Measurements from ENCODE around the gene RGL2. TPM values are rescaled to one million over a fixed set of nuclear protein-coding genes. Genes with fewer than 3 reads are reported as not detected.

The RGL2 gene
- polyA plus RNA-seq, 1 donor from 2014 or later: 120 TPM

DNA sequence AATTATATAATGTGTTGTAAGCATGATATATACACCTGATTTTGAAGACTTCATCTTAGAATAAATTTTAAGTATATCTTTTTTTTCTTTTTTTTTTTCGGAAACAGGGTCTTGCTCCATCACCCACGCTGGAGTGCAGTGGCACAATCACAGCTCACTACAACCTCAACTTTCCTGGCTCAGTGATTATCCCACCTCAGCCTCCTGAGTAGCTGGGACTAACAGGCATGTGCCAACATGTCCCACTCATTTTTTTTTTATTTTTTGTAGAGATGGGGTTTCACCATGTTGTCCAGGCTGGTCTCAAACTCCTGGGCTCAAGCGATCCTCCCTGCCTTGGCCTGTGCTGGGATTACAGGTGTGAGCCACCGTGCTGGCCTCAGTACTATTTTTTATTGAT lies 44.2 kb downstream of the RGL2 start:
- Histone ChIP-seq H3K4me2 (ENCODE audit: low read length) (no peak overlapping the region), H3K9ac (ENCODE audit: low read length) (no peak overlapping the region), H3K27ac (ENCODE audit: low read length) (no peak overlapping the region), H3F3A (ENCODE audit: insufficient read depth, low read length, poor library complexity, severe bottlenecking) (no peaks in the 10 kb centered on the region), H3K9me3 (ENCODE audit: low read length) (no peaks in the 10 kb centered on the region), H3K36me3 (ENCODE audit: insufficient read depth, low read length) (no peaks in the 10 kb centered on the region), H3K79me2 (replicated peaks; ENCODE audit: insufficient read depth, low read length) (no peaks in the 10 kb centered on the region), H3K4me3 (ENCODE audit: low read length) (no peak overlapping the region), H4K20me1 (ENCODE audit: insufficient read depth) (no peaks in the 10 kb centered on the region), H3K9me2 (ENCODE audit: insufficient read depth, low read length) (no peaks in the 10 kb centered on the region), H3K27me3 (ENCODE audit: insufficient read depth, low read depth, low read length) (no peaks in the 10 kb centered on the region), H2AFZ (ENCODE audit: low read depth, low read length) (no peak overlapping the region)
- no peak for TF ChIP-seq EZH2 (IDR thresholded peaks at IDR 0.05; ENCODE audit: borderline replicate concordance, insufficient read depth, low read length, poor library complexity, severe bottlenecking)
- TF ChIP-seq, protein P1, sequence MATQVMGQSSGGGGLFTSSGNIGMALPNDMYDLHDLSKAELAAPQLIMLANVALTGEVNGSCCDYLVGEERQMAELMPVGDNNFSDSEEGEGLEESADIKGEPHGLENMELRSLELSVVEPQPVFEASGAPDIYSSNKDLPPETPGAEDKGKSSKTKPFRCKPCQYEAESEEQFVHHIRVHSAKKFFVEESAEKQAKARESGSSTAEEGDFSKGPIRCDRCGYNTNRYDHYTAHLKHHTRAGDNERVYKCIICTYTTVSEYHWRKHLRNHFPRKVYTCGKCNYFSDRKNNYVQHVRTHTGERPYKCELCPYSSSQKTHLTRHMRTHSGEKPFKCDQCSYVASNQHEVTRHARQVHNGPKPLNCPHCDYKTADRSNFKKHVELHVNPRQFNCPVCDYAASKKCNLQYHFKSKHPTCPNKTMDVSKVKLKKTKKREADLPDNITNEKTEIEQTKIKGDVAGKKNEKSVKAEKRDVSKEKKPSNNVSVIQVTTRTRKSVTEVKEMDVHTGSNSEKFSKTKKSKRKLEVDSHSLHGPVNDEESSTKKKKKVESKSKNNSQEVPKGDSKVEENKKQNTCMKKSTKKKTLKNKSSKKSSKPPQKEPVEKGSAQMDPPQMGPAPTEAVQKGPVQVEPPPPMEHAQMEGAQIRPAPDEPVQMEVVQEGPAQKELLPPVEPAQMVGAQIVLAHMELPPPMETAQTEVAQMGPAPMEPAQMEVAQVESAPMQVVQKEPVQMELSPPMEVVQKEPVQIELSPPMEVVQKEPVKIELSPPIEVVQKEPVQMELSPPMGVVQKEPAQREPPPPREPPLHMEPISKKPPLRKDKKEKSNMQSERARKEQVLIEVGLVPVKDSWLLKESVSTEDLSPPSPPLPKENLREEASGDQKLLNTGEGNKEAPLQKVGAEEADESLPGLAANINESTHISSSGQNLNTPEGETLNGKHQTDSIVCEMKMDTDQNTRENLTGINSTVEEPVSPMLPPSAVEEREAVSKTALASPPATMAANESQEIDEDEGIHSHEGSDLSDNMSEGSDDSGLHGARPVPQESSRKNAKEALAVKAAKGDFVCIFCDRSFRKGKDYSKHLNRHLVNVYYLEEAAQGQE (IDR thresholded peaks at IDR 0.05; ENCODE audit: borderline replicate concordance): no peak

DNA sequence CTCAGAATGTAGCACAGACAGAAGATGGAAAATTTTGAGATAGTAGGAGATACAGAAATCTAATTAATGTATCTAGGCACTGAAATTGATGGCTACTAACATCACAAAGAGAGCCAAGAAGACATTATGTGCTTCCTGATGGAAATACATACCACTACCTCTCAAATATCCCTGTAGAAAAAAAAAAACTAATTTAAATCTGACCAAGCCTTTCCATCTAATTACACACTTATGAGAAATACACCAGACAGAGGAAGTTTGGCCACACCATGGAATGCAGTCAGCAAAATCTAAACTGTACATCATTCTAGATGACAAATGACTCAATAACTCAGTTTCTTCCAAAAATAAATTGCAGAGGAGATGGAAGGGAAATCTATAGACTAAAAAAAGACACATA lies 46.0 kb downstream of the RGL2 start:
- Histone ChIP-seq H3K9ac (ENCODE audit: low read length) (no peak overlapping the region), H3K79me2 (replicated peaks; ENCODE audit: insufficient read depth, low read length) (no peaks in the 10 kb centered on the region), H4K20me1 (ENCODE audit: insufficient read depth) (no peaks in the 10 kb centered on the region), H3K27me3 (ENCODE audit: insufficient read depth, low read depth, low read length) (no peaks in the 10 kb centered on the region), H3K27ac (ENCODE audit: low read length) (no peak overlapping the region), H2AFZ (ENCODE audit: low read depth, low read length) (no peak overlapping the region), H3K4me3 (ENCODE audit: low read length) (no peak overlapping the region), H3K9me2 (ENCODE audit: insufficient read depth, low read length) (no peaks in the 10 kb centered on the region), H3K4me2 (ENCODE audit: low read length) (no peak overlapping the region), H3K36me3 (ENCODE audit: insufficient read depth, low read length) (no peaks in the 10 kb centered on the region), H3F3A (ENCODE audit: insufficient read depth, low read length, poor library complexity, severe bottlenecking) (peaks cover 5% of the 10 kb centered on the region), H3K9me3 (ENCODE audit: low read length) (no peaks in the 10 kb centered on the region)
- TF ChIP-seq, protein P2, sequence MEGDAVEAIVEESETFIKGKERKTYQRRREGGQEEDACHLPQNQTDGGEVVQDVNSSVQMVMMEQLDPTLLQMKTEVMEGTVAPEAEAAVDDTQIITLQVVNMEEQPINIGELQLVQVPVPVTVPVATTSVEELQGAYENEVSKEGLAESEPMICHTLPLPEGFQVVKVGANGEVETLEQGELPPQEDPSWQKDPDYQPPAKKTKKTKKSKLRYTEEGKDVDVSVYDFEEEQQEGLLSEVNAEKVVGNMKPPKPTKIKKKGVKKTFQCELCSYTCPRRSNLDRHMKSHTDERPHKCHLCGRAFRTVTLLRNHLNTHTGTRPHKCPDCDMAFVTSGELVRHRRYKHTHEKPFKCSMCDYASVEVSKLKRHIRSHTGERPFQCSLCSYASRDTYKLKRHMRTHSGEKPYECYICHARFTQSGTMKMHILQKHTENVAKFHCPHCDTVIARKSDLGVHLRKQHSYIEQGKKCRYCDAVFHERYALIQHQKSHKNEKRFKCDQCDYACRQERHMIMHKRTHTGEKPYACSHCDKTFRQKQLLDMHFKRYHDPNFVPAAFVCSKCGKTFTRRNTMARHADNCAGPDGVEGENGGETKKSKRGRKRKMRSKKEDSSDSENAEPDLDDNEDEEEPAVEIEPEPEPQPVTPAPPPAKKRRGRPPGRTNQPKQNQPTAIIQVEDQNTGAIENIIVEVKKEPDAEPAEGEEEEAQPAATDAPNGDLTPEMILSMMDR (IDR thresholded peaks at IDR 0.05; ENCODE audit: poor library complexity, severe bottlenecking): no peak
- TF ChIP-seq TAF1 (IDR thresholded peaks at IDR 0.05; ENCODE audit: low read depth): no peak
- TF ChIP-seq POLR2AphosphoS5 (IDR thresholded peaks at IDR 0.05): no peak
- no peak for TF ChIP-seq EZH2 (IDR thresholded peaks at IDR 0.05; ENCODE audit: borderline replicate concordance, insufficient read depth, low read length, poor library complexity, severe bottlenecking)
- no peak for TF ChIP-seq MXI1 (conservative IDR thresholded peaks at IDR 0.05; ENCODE audit: poor library complexity, severe bottlenecking)
- TF ChIP-seq SMC3 (conservative IDR thresholded peaks at IDR 0.05; ENCODE audit: poor library complexity): no peak
- no peak for TF ChIP-seq RAD21 (conservative IDR thresholded peaks at IDR 0.05)
- TF ChIP-seq EP300 (conservative IDR thresholded peaks at IDR 0.05; ENCODE audit: poor library complexity, severe bottlenecking): no peak
- TF ChIP-seq, protein P1 (IDR thresholded peaks at IDR 0.05; ENCODE audit: borderline replicate concordance): no peak

Data from neural cell (in vitro differentiated cells).